Activated CD4-positive, alpha-beta memory T cell treated with anti-CD3 and anti-CD28 coated beads for 36 hours (primary cell): ENCODE measurements around the gene MEN1. TPM values are rescaled to one million over a fixed set of nuclear protein-coding genes. Genes with fewer than 3 reads are reported as not detected.
"Not testable (repeated sequence)": the region's sequence is repeated elsewhere in the genome, so short reads cannot be mapped to it uniquely, and the experiment has no call there.

ENCODE experiments used
- CTCF ChIA-PET: fragments of 350-600 bp; sonication (Branson Sonifier 250); formaldehyde crosslinking; loops from one replicate; lab custom pipeline; 2021; ENCODE audit warnings: antibody characterized with exemption, inconsistent platforms; lab: Charles Lee
- POLR2A ChIA-PET: fragments of 350-600 bp; sonication (Branson Sonifier 250); formaldehyde crosslinking; loops from one replicate; lab custom pipeline; 2021; ENCODE audit warnings: antibody characterized with exemption; lab: Charles Lee
- DNase-seq: peaks from one replicate; pipeline ENCODE4 v3.0.0-alpha.2; 2020
- H3K27ac Mint-ChIP-seq: one replicate; pipeline ENCODE4 v1.8.0; 2021; ENCODE audit warnings: mixed read lengths
- H3K27me3 Mint-ChIP-seq: one replicate; pipeline ENCODE4 v1.8.0; 2021; ENCODE audit warnings: mixed read lengths
- H3K36me3 Mint-ChIP-seq: one replicate; pipeline ENCODE4 v1.8.0; 2021; ENCODE audit warnings: mixed read lengths
- H3K4me1 Mint-ChIP-seq: one replicate; pipeline ENCODE4 v1.8.0; 2021; ENCODE audit warnings: low read depth, mixed read lengths
- H3K4me3 Mint-ChIP-seq: one replicate; pipeline ENCODE4 v1.8.0; 2021; ENCODE audit warnings: mild to moderate bottlenecking, mixed read lengths
- H3K9me3 Mint-ChIP-seq: one replicate; pipeline ENCODE4 v1.8.0; 2021; ENCODE audit warnings: mixed read lengths
- intact Hi-C: fragments of 100-400 bp; cut with micrococcal nuclease; formaldehyde crosslinking; loops from one replicate; pipeline ENCODE4 v1.15.1; 2023
- total RNA-seq, 2 experiments: library from RNA; stranded (reverse); gene quantifications; one replicate each; pipeline ENCODE4 v1.2.3, GENCODE V29; 2021

MEN1 gene
- total RNA-seq, 2 experiments from 2014 or later: 31.3 to 32.2 TPM

GRCh38 chr11:64827451-64827839 is 17.1 kb upstream of the MEN1 start:
- no peak for DNase-seq
- Mint-ChIP-seq H3K27me3 (no peaks in the 10 kb centered on the region), H3K4me3 (no peak overlapping the region), H3K4me1 (no peaks in the 10 kb centered on the region), H3K9me3 (no peaks in the 10 kb centered on the region), H3K27ac (no peak overlapping the region), H3K36me3 (no peaks in the 10 kb centered on the region)
- CTCF ChIA-PET: no interaction called here
- intact Hi-C loops: no loop called here
- POLR2A ChIA-PET: no interaction called here

DNA sequence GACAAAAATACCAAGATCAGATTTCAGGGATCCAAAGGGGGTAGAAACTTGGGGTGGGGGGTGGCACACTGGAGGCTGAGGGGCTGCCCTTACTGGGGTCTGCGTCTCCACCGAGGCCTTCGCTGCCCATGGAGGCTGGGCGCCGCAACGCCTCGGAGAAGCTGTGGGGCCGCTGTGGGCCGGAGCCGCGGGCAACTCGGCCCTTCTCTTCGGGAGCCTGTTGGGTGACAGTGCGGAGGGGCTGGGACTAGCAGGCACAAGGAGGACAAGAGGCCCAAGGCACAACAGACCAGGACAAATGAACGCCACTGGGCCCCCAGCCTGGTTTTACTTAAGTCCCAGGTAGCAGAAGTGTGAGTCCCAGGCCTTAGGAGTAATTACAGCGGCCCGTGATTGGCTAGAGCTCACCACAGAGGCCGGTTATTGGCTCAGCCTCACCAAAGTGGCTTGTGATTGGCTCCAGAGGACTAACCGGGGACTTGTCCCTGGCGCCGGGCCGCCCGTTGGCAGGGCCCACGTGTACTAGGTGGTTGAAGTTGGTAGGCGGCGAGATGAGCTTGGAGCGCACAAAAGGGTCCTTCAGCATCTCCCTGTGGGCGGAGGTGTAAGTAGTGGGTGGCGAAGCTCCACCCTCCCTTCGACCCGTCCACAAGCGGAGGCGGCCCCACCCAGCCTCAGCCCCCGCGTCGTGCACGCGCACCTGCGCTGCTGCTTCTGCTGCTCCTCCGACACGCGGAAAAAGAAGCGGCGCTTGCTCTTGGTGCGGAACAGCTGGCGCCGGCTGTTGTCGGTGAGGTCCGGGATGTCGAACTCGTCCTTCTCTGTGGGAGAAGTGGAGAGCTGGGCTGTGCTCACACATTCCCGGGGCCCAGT is 16.5 kb upstream of the MEN1 start:
- ChIA-PET POLR2A (no interaction called here), CTCF (no interaction called here)
- intact Hi-C loops: no loop called here
- H3K27me3 Mint-ChIP-seq: no peaks in the 10 kb centered on the region
- no peaks in the 10 kb centered on the region for H3K9me3 Mint-ChIP-seq
- no peak overlapping the region for H3K27ac Mint-ChIP-seq
- no peaks in the 10 kb centered on the region for H3K36me3 Mint-ChIP-seq
- DNase-seq: no peak
- H3K4me3 Mint-ChIP-seq: no peak overlapping the region
- H3K4me1 Mint-ChIP-seq: no peaks in the 10 kb centered on the region

- Mint-ChIP-seq H3K9me3 (no peaks in the 10 kb centered on the region), H3K4me3 (no peak overlapping the region), H3K4me1 (no peaks in the 10 kb centered on the region), H3K27ac (no peak overlapping the region), H3K36me3 (no peaks in the 10 kb centered on the region), H3K27me3 (no peaks in the 10 kb centered on the region)
- no peak for DNase-seq
- ChIA-PET POLR2A (no interaction called here), CTCF (interaction anchor here (0.7 kb wide), 1 partner anchor 25 kb away, joined by 3 read pairs; no protein-coding TSS in a partner anchor)
- intact Hi-C loops: no loop called here
Observed at GRCh38 chr11:64826062-64826461, 15.7 kb upstream of the MEN1 start.

GRCh38 chr11:64823568-64824119 is 13.3 kb upstream of the MEN1 start:
- Mint-ChIP-seq H3K36me3 (no peaks in the 10 kb centered on the region), H3K4me3 (no peak overlapping the region), H3K4me1 (no peaks in the 10 kb centered on the region), H3K27me3 (no peaks in the 10 kb centered on the region), H3K9me3 (no peaks in the 10 kb centered on the region), H3K27ac (no peak overlapping the region)
- DNase-seq: no peak
- POLR2A ChIA-PET: no interaction called here
- CTCF ChIA-PET: no interaction called here
- intact Hi-C loops: no loop called here

DNA sequence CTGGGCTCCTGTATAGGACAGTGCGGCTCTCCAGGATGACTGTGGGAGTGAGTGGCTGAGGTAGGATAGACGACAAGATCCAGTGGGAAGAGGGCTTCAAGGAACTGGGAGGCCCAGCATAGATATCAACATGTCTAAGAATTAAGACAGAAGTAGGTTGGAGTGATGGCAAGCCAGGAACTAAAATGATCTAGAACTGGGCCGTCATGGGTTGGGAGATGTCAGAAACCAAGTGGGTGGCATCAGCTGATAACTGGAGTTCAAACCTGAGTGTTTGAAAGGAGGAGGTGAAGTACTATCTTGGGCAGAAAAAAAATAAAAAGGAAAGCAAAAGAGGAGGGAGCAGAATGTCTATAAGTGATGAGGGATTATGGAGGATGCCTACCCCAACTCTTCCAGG is 7.1 kb upstream of the MEN1 start:
- no peak overlapping the region for H3K27ac Mint-ChIP-seq
- intact Hi-C loops: no loop called here

GRCh38 chr11:64815433-64815832 is 5.1 kb upstream of the MEN1 start:
- DNase-seq, H3K27me3 Mint-ChIP-seq, H3K9me3 Mint-ChIP-seq, H3K4me1 Mint-ChIP-seq, intact Hi-C loops, CTCF ChIA-PET, POLR2A ChIA-PET, H3K4me3 Mint-ChIP-seq, H3K36me3 Mint-ChIP-seq, H3K27ac Mint-ChIP-seq: not testable (repeated sequence)

More for the DNA sequence above, 7.1 kb upstream of the MEN1 start:
- no peaks in the 10 kb centered on the region for H3K9me3 Mint-ChIP-seq
- ChIA-PET CTCF (interaction anchor here (1.7 kb wide), 1 partner anchor 26 kb away, joined by 4 read pairs; no protein-coding TSS in a partner anchor), POLR2A (no interaction called here)
- no peak overlapping the region for H3K4me3 Mint-ChIP-seq
- H3K36me3 Mint-ChIP-seq: no peaks in the 10 kb centered on the region
- DNase-seq: no peak
- no peaks in the 10 kb centered on the region for H3K27me3 Mint-ChIP-seq
- H3K4me1 Mint-ChIP-seq: no peaks in the 10 kb centered on the region

GRCh38 chr11:64814712-64815187 is 4.4 kb upstream of the MEN1 start:
- H3K4me3 Mint-ChIP-seq: no peak overlapping the region
- H3K4me1 Mint-ChIP-seq: peaks cover 8% of the 10 kb centered on the region
- H3K9me3 Mint-ChIP-seq: no peaks in the 10 kb centered on the region
- DNase-seq: no peak
- no peaks in the 10 kb centered on the region for H3K27me3 Mint-ChIP-seq
- no peak overlapping the region for H3K27ac Mint-ChIP-seq
- ChIA-PET CTCF (no interaction called here), POLR2A (no interaction called here)
- intact Hi-C loops: no loop called here
- no peaks in the 10 kb centered on the region for H3K36me3 Mint-ChIP-seq

- ChIA-PET CTCF (interaction anchor here (1.6 kb wide), 1 partner anchor 30 kb away, joined by 7 read pairs; the partner anchor contains the start of gene CDC42BPG), POLR2A (no interaction called here)
- no peak for DNase-seq
- H3K4me3 Mint-ChIP-seq: no peak overlapping the region
- peaks cover 15% of the 10 kb centered on the region for H3K4me1 Mint-ChIP-seq
- H3K9me3 Mint-ChIP-seq: no peaks in the 10 kb centered on the region
- no peak overlapping the region for H3K27ac Mint-ChIP-seq
- intact Hi-C loops: no loop called here
- no peaks in the 10 kb centered on the region for H3K36me3 Mint-ChIP-seq
- H3K27me3 Mint-ChIP-seq: no peaks in the 10 kb centered on the region
Observed at GRCh38 chr11:64813826-64814225, 3.5 kb upstream of the MEN1 start.

GRCh38 chr11:64810891-64811272 is 531 bp upstream of the MEN1 start:
- DNase-seq: no peak
- Mint-ChIP-seq H3K27me3 (no peaks in the 10 kb centered on the region), H3K9me3 (no peaks in the 10 kb centered on the region), H3K27ac (peak overlapping the region; percentile 74), H3K4me3 (peak overlapping the region; percentile 97), H3K36me3 (peaks cover 9% of the 10 kb centered on the region), H3K4me1 (peaks cover 20% of the 10 kb centered on the region)
- ChIA-PET CTCF (interaction anchor here (0.7 to 1.3 kb wide), 7 partner anchors 25 to 300 kb away, joined by 3 to 4 read pairs (median 4); partner anchors contain the start of gene CDC42BPG), POLR2A (interaction anchor here (1.4 to 1.9 kb wide), 2 partner anchors 33 to 204 kb away, joined by 4 to 8 read pairs; partner anchors contain the start of genes ARL2 and SF1)
- intact Hi-C loops: loop anchor here (1.0 to 2.0 kb wide), 2 partner anchors 32 to 68 kb away; partner anchors contain the start of gene SF1

DNA sequence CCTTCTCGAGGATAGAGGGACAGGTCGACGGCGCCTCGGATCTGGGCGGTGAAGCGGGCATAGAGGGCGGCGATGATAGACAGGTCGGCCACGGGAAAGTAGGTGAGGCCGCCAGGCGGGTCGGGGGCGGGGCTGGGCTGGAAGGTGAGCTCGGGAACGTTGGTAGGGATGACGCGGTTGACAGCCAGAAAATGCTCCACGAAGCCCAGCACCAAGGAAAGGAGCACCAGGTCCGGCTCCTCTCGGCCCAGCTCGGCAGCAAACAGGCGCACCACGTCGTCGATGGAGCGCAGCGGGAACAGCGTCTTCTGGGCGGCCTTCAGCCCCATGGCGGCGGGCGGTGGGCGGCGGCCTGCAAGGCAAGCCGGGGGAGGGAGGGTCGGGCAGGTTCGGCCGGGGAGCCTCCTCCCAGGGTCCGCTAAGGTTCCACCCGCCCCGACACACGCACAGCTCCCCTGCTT is 540 bp downstream of the MEN1 start:
- H3K4me1 Mint-ChIP-seq: peaks cover 20% of the 10 kb centered on the region
- peak; percentile 35 for DNase-seq
- no peaks in the 10 kb centered on the region for H3K9me3 Mint-ChIP-seq
- H3K27ac Mint-ChIP-seq: peak overlapping the region; percentile 74
- ChIA-PET CTCF (interaction anchor here (0.7 to 1.6 kb wide), 4 partner anchors 9 to 505 kb away, joined by 3 to 5 read pairs (median 4); partner anchors contain the start of gene CDC42BPG), POLR2A (interaction anchor here (1.9 kb wide), 1 partner anchor 32 kb away, joined by 8 read pairs; the partner anchor contains the start of gene SF1)
- intact Hi-C loops: loop anchor here (1.0 to 2.0 kb wide), 2 partner anchors 31 to 67 kb away; partner anchors contain the start of gene SF1
- H3K36me3 Mint-ChIP-seq: peaks cover 12% of the 10 kb centered on the region
- no peaks in the 10 kb centered on the region for H3K27me3 Mint-ChIP-seq
- peak overlapping the region; percentile 97 for H3K4me3 Mint-ChIP-seq

DNA sequence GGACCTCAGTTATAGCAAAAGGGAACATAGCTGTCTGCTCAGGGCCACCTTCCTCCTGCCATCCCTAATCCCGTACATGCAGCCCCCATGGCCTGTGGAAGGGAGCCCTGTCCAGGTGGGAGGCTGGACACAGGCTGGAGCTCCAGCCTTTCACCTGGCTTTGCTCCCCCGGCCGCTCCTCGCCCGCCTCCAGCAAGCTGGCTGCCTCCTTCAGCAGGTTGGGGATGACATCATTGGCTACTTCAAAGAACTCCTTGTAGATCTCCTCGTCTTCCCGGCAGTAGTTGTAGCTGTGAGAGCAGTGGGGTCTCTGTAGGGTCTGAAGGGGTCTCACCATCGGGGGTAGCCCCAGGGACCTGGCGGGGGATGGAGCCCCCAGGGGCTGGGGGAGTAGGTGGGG is 4.9 kb downstream of the MEN1 start:
- Mint-ChIP-seq H3K9me3 (no peaks in the 10 kb centered on the region), H3K4me1 (peaks cover 32% of the 10 kb centered on the region), H3K27ac (no peak overlapping the region), H3K4me3 (no peak overlapping the region), H3K36me3 (peaks cover 18% of the 10 kb centered on the region), H3K27me3 (no peaks in the 10 kb centered on the region)
- ChIA-PET POLR2A (no interaction called here), CTCF (no interaction called here)
- intact Hi-C loops: no loop called here
- DNase-seq: no peak
